Subcutaneous adipose tissue (tissue), 4 donors: Measurements from ENCODE around the gene NNT. TPM values are rescaled to one million over a fixed set of nuclear protein-coding genes. Genes with fewer than 3 reads are reported as not detected.

Source experiments
- total RNA-seq, 4 donors: library from RNA; depleted of rRNA; stranded (reverse); fragments of >200 nt; gene quantifications; one replicate each; pipeline ENCODE4 v1.1.0, GENCODE V29; 2016
- TF ChIP-seq, protein P1 (sequence below): fragments of 450-650 bp; IDR thresholded peaks from one replicate; pipeline ENCODE4 v1.5.1; 2016; ENCODE audit warnings: low read depth, mild to moderate bottlenecking, control low read depth, antibody characterized with exemption, moderate library complexity

Gene NNT
- total RNA-seq, 4 donors from 2014 or later, result 93.8 to 136 (median 102) TPM

- TF ChIP-seq, protein P1, sequence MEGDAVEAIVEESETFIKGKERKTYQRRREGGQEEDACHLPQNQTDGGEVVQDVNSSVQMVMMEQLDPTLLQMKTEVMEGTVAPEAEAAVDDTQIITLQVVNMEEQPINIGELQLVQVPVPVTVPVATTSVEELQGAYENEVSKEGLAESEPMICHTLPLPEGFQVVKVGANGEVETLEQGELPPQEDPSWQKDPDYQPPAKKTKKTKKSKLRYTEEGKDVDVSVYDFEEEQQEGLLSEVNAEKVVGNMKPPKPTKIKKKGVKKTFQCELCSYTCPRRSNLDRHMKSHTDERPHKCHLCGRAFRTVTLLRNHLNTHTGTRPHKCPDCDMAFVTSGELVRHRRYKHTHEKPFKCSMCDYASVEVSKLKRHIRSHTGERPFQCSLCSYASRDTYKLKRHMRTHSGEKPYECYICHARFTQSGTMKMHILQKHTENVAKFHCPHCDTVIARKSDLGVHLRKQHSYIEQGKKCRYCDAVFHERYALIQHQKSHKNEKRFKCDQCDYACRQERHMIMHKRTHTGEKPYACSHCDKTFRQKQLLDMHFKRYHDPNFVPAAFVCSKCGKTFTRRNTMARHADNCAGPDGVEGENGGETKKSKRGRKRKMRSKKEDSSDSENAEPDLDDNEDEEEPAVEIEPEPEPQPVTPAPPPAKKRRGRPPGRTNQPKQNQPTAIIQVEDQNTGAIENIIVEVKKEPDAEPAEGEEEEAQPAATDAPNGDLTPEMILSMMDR, result no peak
Measured at GRCh38 chr5:43589310-43589709, 13.7 kb upstream of the NNT start.

- TF ChIP-seq, protein P1, result no peak
Measured at GRCh38 chr5:43590700-43591099, 12.3 kb upstream of the NNT start.

DNA sequence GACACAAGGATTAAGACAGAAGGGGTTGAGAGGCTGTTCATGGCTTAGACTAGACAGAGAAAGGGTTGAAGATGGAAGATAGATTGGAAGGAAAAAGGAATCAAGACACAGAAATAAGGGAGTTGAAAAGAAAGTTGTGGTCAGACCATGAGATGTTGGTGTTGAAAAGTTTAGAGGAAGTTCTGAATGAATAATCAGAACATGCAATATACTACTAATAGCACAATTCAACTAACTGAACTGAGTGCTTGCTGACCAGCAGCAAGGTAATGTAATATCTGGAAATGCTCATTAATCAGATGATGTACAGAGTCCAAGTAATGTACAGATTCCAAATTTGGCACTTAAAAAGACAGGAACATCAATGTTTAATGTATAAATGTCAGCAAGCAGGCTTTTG is 10.6 kb upstream of the NNT start:
- TF ChIP-seq, protein P1, result no peak

DNA sequence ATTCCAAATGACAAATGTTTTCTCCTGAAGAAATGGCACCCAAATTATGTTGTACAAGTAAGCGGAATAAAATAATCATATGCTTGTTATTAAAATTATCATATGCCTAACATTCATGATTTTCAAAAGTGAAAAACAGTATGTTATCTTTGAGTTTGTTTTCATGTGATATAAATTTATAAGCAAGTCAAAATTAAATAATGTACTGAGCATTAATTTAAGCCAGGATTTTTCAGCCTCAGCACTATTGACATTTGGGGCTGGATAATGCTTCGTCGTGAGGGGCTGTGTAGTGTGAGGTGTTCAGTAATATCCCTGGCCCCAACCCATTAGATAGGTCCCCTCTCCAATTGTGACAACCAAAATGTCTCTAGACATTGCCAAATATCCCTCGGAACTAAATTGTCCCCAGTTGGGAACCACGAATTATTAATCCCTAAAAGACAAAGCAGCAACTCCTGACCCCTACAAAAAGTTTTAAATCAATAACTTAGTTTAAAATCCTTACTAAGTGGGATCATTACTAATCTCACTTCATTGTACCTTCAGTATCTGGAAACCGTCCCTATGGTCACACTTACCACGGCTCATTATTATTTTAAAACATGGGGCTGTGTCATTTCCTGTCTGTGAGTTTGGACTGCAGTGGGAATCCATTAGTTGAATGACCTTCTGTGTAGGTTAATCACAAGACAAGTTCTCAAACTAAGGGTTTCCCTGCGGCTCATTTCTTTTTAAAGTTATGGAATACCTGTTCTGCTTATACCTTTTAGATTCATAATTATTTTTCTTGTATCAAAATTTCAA is 1.3 kb upstream of the NNT start:
- TF ChIP-seq, protein P1, result no peak

DNA sequence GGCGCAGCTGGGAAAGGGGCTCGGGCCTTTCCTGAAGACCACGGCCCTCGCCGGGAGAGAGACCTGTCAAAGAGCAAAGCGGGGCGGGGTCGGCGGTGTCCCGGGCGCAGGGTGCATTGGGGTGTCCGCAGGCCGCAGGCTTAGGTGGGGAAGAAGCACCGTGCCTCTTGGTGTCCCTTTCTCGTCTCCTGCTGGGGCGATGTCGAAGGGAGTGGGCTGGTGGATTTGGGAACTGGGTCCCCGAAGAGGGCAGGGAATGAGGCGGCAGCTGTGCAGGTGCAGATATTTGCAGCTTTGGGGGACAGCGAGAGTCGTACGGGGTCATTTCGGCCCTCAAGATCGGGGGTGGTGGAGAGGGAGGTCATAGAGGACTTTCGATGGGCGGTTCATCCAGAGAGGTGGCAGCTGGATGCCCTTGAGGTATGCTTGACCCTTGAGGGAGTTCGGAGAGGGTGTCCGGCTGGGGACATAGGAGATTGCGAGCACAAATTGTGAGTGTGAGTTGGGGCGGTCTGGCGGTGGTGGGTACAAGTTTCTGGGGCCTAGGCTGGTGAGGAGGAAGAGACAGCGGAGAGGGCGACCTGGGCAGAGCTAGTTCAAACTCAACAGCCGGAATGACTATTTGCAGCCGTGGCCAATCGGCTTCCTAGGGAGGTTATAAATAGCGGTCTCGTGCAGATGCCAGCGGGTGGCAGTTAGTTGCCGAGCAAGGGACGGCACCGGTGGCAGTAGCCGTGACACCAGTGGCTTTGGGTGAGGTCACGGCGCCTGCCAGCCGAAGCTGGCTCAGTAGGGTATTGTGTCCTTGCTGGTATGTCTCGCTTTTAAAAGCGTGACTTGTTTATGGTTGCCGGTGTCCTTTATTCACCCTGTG is 601 bp downstream of the NNT start:
- TF ChIP-seq, protein P1, result no peak

- TF ChIP-seq, protein P1, result no peak
Measured at GRCh38 chr5:43604699-43605098, 1.7 kb downstream of the NNT start.

DNA sequence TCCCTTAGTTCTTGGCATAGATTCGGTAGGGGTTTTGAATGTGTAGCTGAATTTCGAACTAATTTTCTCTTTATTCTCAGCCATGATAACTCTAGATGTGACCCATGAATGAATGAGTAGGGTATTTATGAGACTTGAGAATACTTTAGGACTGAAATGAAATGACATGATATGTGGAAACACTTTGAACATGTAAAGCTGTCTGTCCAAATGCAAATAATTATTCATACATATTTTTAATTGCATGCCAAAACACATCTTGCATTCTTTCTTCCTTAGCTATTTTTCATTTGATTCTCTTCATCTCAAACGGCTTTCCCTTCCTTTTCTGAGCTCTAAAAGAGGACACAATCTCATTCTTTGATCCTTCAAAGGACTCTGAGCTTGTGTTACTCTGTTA is 3.4 kb downstream of the NNT start:
- TF ChIP-seq, protein P1, result no peak
